Pancreas (tissue), 10 donors: Measurements from ENCODE around the gene PACS2. TPM values are rescaled to one million over a fixed set of nuclear protein-coding genes. Genes with fewer than 3 reads are reported as not detected.
"Not testable (repeated sequence)": the region's sequence is repeated elsewhere in the genome, so short reads cannot be mapped to it uniquely, and the experiment has no call there.

Experiments
- ATAC-seq, 4 donors: fragments of 200-7000 bp; cut with Tn5 transposase; one replicate each; pipeline versions ENCODE4 v1.8.0 to v1.9.1; 2020; ENCODE audit warnings: mild to moderate bottlenecking in 4 of 4, moderate library complexity in 4 of 4
- DNase-seq, 6 donors: peaks; one replicate each; pipeline ENCODE4 v3.0.0-alpha.2; 2020
- FAIRE-seq: peaks from 2 replicates; lab custom pipeline; 2012; peaks lifted over from hg19 to GRCh38; lab: Jason Lieb, UNC
- H3K27ac ChIP-seq, 4 donors: fragments of 200-600 bp; sonication (generic); 1 replicate in 3 of 4; 2 replicates in 1 of 4; pipeline versions ENCODE4 v1.5.0 to v1.8.0; 2020
- H3K27me3 ChIP-seq, 4 donors: fragments of 200-600 bp; one replicate each; pipeline ENCODE4 v1.8.0; 2021
- H3K36me3 ChIP-seq, 3 donors: fragments of 200-600 bp; sonication (generic) in 1 of 3; one replicate each; pipeline versions ENCODE4 v1.5.0 to v1.8.0; 2020 to 2021
- H3K4me1 ChIP-seq, 3 donors: fragments of 200-600 bp; one replicate each; pipeline ENCODE4 v1.8.0; 2021
- H3K4me3 ChIP-seq, 4 donors: fragments of 200-600 bp; sonication (generic) in 2 of 4; one replicate each; pipeline versions ENCODE4 v1.5.0 to v1.8.0; 2020 to 2021
- H3K9me3 ChIP-seq, 4 donors: fragments of 200-600 bp; one replicate each; pipeline ENCODE4 v1.8.0; 2021
- CTCF ChIP-seq, 4 donors: fragments of 200-600 bp; sonication (generic) in 3 of 4; IDR thresholded peaks; one replicate each; pipeline versions ENCODE4 v1.5.0 to v1.8.0; 2021; ENCODE audit warnings: antibody characterized with exemption in 4 of 4
- WGBS, 2 donors: extraction: QIAGEN DNeasy Blood & Tissue Kit; methylation state at CpG; one replicate each; pipeline ENCODE4 v1.1.7; 2013; 5-methylcytosine and 5-hydroxymethylcytosine counted together
- intact Hi-C, 3 donors: fragments of 100-400 bp; cut with DNase I; formaldehyde crosslinking; loops; one replicate each; pipeline versions ENCODE4 v1.11.1 to v1.14.2; 2022
- polyA plus RNA-seq, 2 donors: library from polyadenylated mRNA; stranded (reverse); fragments of 200-250 nt; gene quantifications; one replicate each; pipeline ENCODE4 v1.2.3, GENCODE V29; 2013
- total RNA-seq, 6 donors: library from RNA; stranded (reverse); fragmentation: NEBNext Ultra II Directional in 4 of 6; extraction: Animal tissue kit (Norgen Biotek cat#: 25700) in 4 of 6; gene quantifications; one replicate each; pipeline versions ENCODE4 v1.2.1 to v1.2.4, GENCODE V29; 2021 to 2023
- donor health status: healthy with polysubstance abuse.
- donor health status: DM: no; HTN: no; CAD: no; lungs with moderate emphysema.
- donor health status: DM: no; HTN: no; CAD: no.
- donor health status: control.
- donor health status: control.
- donor health status: Bipolar disorder and iron deficiency.
- donor health status: DM: yes; HTN: yes; CAD: no.
- donor health status: DM: no; HTN: no; CAD: no.
- donor health status: DM: no; HTN: no; CAD: no.
- donor health status: DM: yes; HTN: yes; CAD: no.

The PACS2 gene
- total and polyA plus RNA-seq, 8 donors = 36.9 to 128 (median 49.3) TPM

- no peak overlapping the region for H3K4me3 ChIP-seq
- DNase-seq (peak in 1 of 6 donors; percentile 12), ATAC-seq (no peak), FAIRE-seq (no peak)
- TF ChIP-seq CTCF (IDR thresholded peaks at IDR 0.05) = no peak
- H3K36me3 ChIP-seq = no peaks in the 10 kb centered on the region
- H3K27me3 ChIP-seq = no peaks in the 10 kb centered on the region
- no peaks in the 10 kb centered on the region for H3K9me3 ChIP-seq
- 82 to 90% methylated on average over 9 of the region's 9 CpGs for WGBS, 2 donors
- intact Hi-C loops = no loop called here
- H3K27ac ChIP-seq = no peak overlapping the region
- H3K4me1 ChIP-seq = peaks cover 0 to 3% (median 0%) of the 10 kb centered on the region in 3 donors
These were observed 12.0 kb downstream of the PACS2 start for GRCh38 chr14:105326568-105326867.

GRCh38 chr14:105326891-105327694 lies 12.5 kb downstream of the PACS2 start:
- no peak overlapping the region for H3K27ac ChIP-seq
- no peak for TF ChIP-seq CTCF (IDR thresholded peaks at IDR 0.05)
- ATAC-seq (peak in 2 of 4 donors; percentile 20 to 31), DNase-seq (peak in 1 of 6 donors; percentile 18), FAIRE-seq (no peak)
- no peaks in the 10 kb centered on the region for H3K36me3 ChIP-seq
- WGBS, 2 donors = 57 to 65% methylated on average over 34 of the region's 34 CpGs
- intact Hi-C loops = no loop called here
- H3K4me3 ChIP-seq = no peak overlapping the region
- H3K4me1 ChIP-seq = peaks cover 0 to 3% (median 0%) of the 10 kb centered on the region in 3 donors
- H3K27me3 ChIP-seq = no peaks in the 10 kb centered on the region
- H3K9me3 ChIP-seq = no peaks in the 10 kb centered on the region

GRCh38 chr14:105327695-105328045 lies 13.1 kb downstream of the PACS2 start:
- ATAC-seq, H3K27ac ChIP-seq, DNase-seq, H3K4me3 ChIP-seq, H3K4me1 ChIP-seq, H3K36me3 ChIP-seq, H3K9me3 ChIP-seq, FAIRE-seq, intact Hi-C loops, H3K27me3 ChIP-seq: not testable (repeated sequence)
- 75 to 77% methylated on average over 17 of the region's 17 CpGs for WGBS, 2 donors

DNA sequence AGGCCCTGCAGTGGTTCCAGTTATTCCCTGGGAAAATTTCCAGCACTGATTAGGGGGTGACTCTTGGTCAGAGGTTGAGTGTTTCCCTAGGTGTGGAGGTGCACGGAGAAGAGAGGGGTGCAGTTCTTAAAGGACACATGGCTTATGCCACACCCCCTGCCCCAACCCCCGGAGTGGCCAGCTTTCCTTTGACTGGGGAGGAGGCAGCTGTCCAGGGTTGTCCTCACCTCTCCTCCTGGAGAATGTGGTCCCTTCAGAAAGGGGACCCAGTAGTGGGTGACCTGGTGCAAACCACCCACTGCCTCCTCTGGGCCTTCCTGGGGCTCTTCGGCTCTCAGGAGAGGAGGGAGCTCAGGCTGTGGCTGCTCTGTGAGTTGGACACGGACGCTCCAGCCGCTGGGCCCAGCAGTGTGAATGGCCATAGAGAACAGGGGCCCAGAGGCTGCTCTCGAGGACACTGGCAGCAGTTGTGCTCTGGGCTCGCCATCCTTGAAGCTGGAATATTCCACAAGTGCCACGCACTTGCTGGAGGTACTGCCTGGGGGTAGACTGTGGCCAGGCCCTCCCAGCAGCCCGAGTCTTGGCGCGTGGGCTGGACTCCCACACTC lies 13.6 kb downstream of the PACS2 start:
- Histone ChIP-seq H3K4me3 (no peak overlapping the region), H3K9me3 (no peaks in the 10 kb centered on the region), H3K36me3 (no peaks in the 10 kb centered on the region), H3K4me1 (peaks cover 0 to 3% (median 0%) of the 10 kb centered on the region in 3 donors), H3K27ac (no peak overlapping the region), H3K27me3 (no peaks in the 10 kb centered on the region)
- WGBS, 2 donors = 80 to 82% methylated on average over 12 of the region's 12 CpGs
- no peak for DNase-seq
- no peak for FAIRE-seq
- intact Hi-C loops = no loop called here
- no peak for ATAC-seq
- TF ChIP-seq CTCF (IDR thresholded peaks at IDR 0.05) = no peak

DNA sequence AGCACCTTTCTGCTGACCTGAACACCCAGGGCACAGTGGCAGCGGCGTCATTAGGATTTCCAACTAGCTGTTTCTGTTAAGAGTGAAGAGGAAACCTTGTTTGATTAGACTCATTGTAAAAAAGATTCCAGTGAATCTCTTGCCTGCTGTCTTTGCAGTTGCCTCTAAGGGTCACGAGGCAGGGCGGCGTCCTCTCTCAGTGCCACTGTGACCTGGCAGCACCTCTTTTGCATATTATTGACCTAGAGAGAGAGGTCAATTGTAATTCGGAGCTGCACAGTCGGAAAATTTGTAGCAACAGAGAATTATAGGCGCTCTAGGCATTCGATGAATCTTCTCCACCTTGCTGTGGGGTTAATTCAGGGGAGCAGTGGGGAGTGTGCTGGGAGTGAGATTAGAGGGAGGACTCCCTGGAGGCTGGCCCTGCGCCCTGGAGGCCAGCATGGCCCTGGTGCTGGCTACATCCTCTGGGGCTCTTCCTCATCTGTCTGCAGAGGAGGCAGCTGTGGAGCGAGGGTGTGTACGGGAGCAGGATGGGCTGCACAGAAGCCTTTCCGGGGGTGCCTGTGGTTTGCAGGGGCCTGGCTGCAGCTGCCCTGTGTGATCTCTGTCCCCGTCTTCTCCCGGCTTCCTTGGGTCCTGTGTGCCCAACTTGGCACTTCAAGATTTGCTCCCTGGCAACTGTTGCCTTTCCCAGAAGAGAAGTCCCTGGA lies 14.3 kb downstream of the PACS2 start:
- TF ChIP-seq CTCF (IDR thresholded peaks at IDR 0.05) = no peak
- intact Hi-C loops = no loop called here
- peaks cover 0 to 9% (median 0%) of the 10 kb centered on the region in 3 donors for H3K4me1 ChIP-seq
- ATAC-seq (no peak), DNase-seq (no peak), FAIRE-seq (no peak)
- H3K9me3 ChIP-seq = no peaks in the 10 kb centered on the region
- H3K4me3 ChIP-seq = no peak overlapping the region
- H3K27ac ChIP-seq = no peak overlapping the region
- H3K36me3 ChIP-seq = no peaks in the 10 kb centered on the region
- 77 to 78% methylated on average over 15 of the region's 15 CpGs for WGBS, 2 donors
- no peaks in the 10 kb centered on the region for H3K27me3 ChIP-seq
